Uterus (tissue), 4 donors: Measurements from ENCODE around the gene GID4. TPM values are rescaled to one million over a fixed set of nuclear protein-coding genes. Genes with fewer than 3 reads are reported as not detected.

Experiments used
- DNase-seq, 2 donors: peaks; one replicate each; pipeline ENCODE4 v3.0.0-alpha.2; 2019 to 2020
- H3K27ac ChIP-seq, 2 donors: fragments of 200-600 bp; sonication (generic); 1 replicate in 1 of 2; 2 replicates in 1 of 2; pipeline ENCODE4 v1.5.1; 2016 to 2018
- H3K27me3 ChIP-seq, 2 donors: fragments of 200-600 bp; sonication (generic); one replicate each; pipeline ENCODE4 v1.5.1; 2018 to 2019; ENCODE audit warnings: control low read depth in 1 of 2
- H3K36me3 ChIP-seq, 2 donors: fragments of 200-600 bp; sonication (generic); one replicate each; pipeline ENCODE4 v1.5.1; 2019; ENCODE audit warnings: control low read depth in 1 of 2
- H3K4me1 ChIP-seq, 2 donors: fragments of 200-600 bp; sonication (generic); one replicate each; pipeline ENCODE4 v1.5.1; 2018 to 2019; ENCODE audit warnings: control low read depth in 1 of 2
- H3K4me3 ChIP-seq, 2 donors: fragments of 200-600 bp; sonication (generic); 1 replicate in 1 of 2; 2 replicates in 1 of 2; pipeline ENCODE4 v1.5.1; 2018 to 2019; ENCODE audit warnings: mild to moderate bottlenecking in 1 of 2
- H3K9me3 ChIP-seq, 2 donors: fragments of 200-600 bp; sonication (generic); one replicate each; pipeline ENCODE4 v1.5.1; 2019; ENCODE audit warnings: control low read depth in 1 of 2
- POLR2A ChIP-seq, 2 donors: fragments of 450-650 bp; IDR thresholded peaks; one replicate each; pipeline ENCODE4 v1.6.1; 2016; ENCODE audit warnings: antibody characterized with exemption in 2 of 2, mild to moderate bottlenecking in 1 of 2, moderate library complexity in 1 of 2
- intact Hi-C: fragments of 100-400 bp; cut with DNase I; formaldehyde crosslinking; loops from one replicate; pipeline ENCODE4 v1.15.1; 2023; ENCODE audit warnings: low total_unique reads
- total RNA-seq, 4 donors: library from RNA; depleted of rRNA in 3 of 4; stranded (reverse); fragments of >200 nt in 3 of 4; gene quantifications; one replicate each; pipeline versions ENCODE4 v1.1.0 to v1.2.4, GENCODE V29; 2014 to 2023
- TF ChIP-seq, protein P1 (sequence below), 4 experiments: fragments of 200-600 bp in 2 of 4; fragments of 450-650 bp in 2 of 4; sonication (generic) in 2 of 4; IDR thresholded peaks; one replicate each; pipeline ENCODE4 v1.5.1; 2016 to 2019; ENCODE audit warnings: antibody characterized with exemption in 4 of 4, mild to moderate bottlenecking in 2 of 4, moderate library complexity in 1 of 4
- donor health status: DM: yes; HTN: yes; CAD: no.

GID4 gene
- total RNA-seq, 4 donors from 2014 or later: 2.6 to 22.1 (median 13.4) TPM

DNA sequence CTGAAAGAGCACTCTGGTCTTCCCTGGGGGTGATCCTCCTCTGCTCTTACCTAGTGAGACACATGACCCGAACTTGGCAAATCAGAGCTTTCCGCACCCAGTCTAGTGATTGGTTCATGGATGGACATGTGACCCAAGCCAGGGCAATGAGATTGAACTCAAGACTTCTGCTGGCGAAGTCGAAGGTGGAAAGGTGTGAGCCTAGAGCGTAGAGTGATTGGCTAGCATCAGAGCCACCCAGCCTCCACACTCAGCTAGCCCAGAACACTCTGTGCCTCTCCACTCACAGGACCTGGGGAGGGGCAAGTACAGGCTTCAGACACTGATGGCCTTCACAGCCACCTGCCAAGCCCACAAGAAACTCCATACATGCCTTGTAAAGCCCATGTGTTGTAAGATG, 17.8 kb upstream of the GID4 start:
- Histone ChIP-seq H3K36me3 (no peaks in the 10 kb centered on the region), H3K27ac (no peak overlapping the region)

GRCh38 chr17:18025241-18025944, 13.8 kb upstream of the GID4 start:
- H3K4me3 ChIP-seq: no peak overlapping the region

More for the DNA sequence above, 17.8 kb upstream of the GID4 start:
- intact Hi-C loops: loop anchor here (10.0 kb wide), 1 partner anchor 347 kb away; no protein-coding TSS in a partner anchor
- no peaks in the 10 kb centered on the region for H3K27me3 ChIP-seq
- TF ChIP-seq, protein P1, sequence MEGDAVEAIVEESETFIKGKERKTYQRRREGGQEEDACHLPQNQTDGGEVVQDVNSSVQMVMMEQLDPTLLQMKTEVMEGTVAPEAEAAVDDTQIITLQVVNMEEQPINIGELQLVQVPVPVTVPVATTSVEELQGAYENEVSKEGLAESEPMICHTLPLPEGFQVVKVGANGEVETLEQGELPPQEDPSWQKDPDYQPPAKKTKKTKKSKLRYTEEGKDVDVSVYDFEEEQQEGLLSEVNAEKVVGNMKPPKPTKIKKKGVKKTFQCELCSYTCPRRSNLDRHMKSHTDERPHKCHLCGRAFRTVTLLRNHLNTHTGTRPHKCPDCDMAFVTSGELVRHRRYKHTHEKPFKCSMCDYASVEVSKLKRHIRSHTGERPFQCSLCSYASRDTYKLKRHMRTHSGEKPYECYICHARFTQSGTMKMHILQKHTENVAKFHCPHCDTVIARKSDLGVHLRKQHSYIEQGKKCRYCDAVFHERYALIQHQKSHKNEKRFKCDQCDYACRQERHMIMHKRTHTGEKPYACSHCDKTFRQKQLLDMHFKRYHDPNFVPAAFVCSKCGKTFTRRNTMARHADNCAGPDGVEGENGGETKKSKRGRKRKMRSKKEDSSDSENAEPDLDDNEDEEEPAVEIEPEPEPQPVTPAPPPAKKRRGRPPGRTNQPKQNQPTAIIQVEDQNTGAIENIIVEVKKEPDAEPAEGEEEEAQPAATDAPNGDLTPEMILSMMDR (IDR thresholded peaks at IDR 0.05): no peak
- TF ChIP-seq POLR2A (IDR thresholded peaks at IDR 0.05): no peak
- no peaks in the 10 kb centered on the region for H3K9me3 ChIP-seq
- no peaks in the 10 kb centered on the region for H3K4me1 ChIP-seq
- DNase-seq: no peak
- H3K4me3 ChIP-seq: no peak overlapping the region

DNA sequence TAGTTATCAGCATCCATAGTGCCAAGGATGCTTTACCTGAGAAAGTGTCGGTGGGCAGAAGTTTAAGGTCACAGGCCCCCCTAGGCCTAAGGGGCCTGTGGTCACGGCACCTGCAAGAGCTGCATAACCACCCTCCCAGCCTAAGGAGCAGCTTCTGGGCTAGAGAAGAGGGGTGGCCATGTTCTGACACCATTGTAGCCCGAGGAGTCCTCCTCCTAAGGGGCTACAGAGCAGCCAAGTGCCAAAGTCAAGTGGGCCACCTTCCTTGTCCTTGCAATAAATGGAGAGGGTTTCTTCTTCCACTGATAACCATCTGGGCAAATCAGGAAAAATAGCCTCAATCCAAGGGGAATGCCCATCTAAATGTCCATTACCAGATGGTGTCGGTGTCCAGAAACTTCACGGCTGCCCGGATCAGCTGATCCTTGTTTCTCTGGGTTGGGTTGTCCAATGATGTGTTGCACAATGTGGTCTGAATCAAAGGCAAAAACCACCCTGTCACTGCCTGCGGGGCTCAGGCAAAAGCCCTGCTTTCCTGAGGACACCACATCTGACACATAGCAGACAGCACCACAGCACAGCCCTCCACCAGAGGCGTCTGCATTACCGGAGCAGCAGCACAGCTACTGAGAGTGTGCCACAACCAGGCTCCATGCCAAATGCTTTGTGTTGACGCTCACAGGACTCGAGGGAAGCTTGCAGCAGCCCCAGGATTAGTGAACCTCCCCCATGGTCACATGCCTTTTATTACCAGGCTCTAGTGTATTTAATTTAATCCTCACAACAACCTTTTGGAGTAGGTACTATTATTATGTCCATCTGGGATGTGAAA, 13.0 kb upstream of the GID4 start:
- no peaks in the 10 kb centered on the region for H3K27me3 ChIP-seq
- H3K27ac ChIP-seq: no peak overlapping the region
- no peak overlapping the region for H3K4me3 ChIP-seq
- no peak for TF ChIP-seq POLR2A (IDR thresholded peaks at IDR 0.05)
- TF ChIP-seq, protein P1 (IDR thresholded peaks at IDR 0.05): no peak
- intact Hi-C loops: loop anchor here (10.0 kb wide), 1 partner anchor 351 kb away; no protein-coding TSS in a partner anchor
- no peak for DNase-seq
- no peaks in the 10 kb centered on the region for H3K36me3 ChIP-seq
- no peaks in the 10 kb centered on the region for H3K4me1 ChIP-seq
- H3K9me3 ChIP-seq: no peaks in the 10 kb centered on the region

More at GRCh38 chr17:18025241-18025944, 13.8 kb upstream of the GID4 start:
- intact Hi-C loops: loop anchor here (10.0 kb wide), 1 partner anchor 351 kb away; no protein-coding TSS in a partner anchor
- Histone ChIP-seq H3K9me3 (no peaks in the 10 kb centered on the region), H3K4me1 (no peaks in the 10 kb centered on the region), H3K36me3 (no peaks in the 10 kb centered on the region), H3K27me3 (no peaks in the 10 kb centered on the region), H3K27ac (no peak overlapping the region)
- TF ChIP-seq, protein P1 (IDR thresholded peaks at IDR 0.05): no peak
- TF ChIP-seq POLR2A (IDR thresholded peaks at IDR 0.05): no peak
- no peak for DNase-seq

DNA sequence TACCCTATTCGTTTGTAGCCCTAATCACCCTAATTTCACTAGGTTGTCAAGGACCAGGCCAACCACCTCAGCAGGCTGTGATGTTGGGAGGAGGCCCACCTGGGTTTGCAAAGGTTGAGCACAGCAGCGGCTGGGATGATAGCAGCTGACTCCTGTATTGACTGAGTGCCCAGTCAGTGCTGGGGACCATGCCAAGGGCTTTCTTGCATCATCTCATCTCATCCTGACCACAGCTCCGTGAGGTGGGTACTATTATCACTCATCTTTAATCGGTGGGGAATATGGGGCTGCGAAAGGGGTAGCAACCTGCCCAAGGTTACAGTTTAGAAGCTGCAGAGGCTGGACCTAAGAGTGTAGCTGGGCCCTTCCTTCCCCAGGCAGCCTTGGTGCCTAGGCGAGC, 11.9 kb upstream of the GID4 start:
- TF ChIP-seq POLR2A (IDR thresholded peaks at IDR 0.05): no peak
- TF ChIP-seq, protein P1 (IDR thresholded peaks at IDR 0.05): no peak
- H3K4me1 ChIP-seq: no peaks in the 10 kb centered on the region
- intact Hi-C loops: loop anchor here (10.0 kb wide), 1 partner anchor 352 kb away; no protein-coding TSS in a partner anchor
- no peak for DNase-seq
- no peak overlapping the region for H3K27ac ChIP-seq
- no peaks in the 10 kb centered on the region for H3K36me3 ChIP-seq
- H3K4me3 ChIP-seq: no peak overlapping the region
- no peaks in the 10 kb centered on the region for H3K27me3 ChIP-seq
- H3K9me3 ChIP-seq: no peaks in the 10 kb centered on the region
